ENCODE data around the gene SUN1.
"Not testable (repeated sequence)": the region's sequence is repeated elsewhere in the genome, so short reads cannot be mapped to it uniquely, and the experiment has no call there.

SUN1 gene, protein sequence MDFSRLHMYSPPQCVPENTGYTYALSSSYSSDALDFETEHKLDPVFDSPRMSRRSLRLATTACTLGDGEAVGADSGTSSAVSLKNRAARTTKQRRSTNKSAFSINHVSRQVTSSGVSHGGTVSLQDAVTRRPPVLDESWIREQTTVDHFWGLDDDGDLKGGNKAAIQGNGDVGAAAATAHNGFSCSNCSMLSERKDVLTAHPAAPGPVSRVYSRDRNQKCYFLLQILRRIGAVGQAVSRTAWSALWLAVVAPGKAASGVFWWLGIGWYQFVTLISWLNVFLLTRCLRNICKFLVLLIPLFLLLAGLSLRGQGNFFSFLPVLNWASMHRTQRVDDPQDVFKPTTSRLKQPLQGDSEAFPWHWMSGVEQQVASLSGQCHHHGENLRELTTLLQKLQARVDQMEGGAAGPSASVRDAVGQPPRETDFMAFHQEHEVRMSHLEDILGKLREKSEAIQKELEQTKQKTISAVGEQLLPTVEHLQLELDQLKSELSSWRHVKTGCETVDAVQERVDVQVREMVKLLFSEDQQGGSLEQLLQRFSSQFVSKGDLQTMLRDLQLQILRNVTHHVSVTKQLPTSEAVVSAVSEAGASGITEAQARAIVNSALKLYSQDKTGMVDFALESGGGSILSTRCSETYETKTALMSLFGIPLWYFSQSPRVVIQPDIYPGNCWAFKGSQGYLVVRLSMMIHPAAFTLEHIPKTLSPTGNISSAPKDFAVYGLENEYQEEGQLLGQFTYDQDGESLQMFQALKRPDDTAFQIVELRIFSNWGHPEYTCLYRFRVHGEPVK

GRCh38 chr7:832167-832967 lies at the start of gene SUN1:
SUN1 (plus strand) TSS chr7:832476; CDS start chr7:832525, 49 bp downstream.
- DNase-seq (ENCODE audit: insufficient read length, low spot score): peak; percentile 54
- FAIRE-seq: no peak

DNA sequence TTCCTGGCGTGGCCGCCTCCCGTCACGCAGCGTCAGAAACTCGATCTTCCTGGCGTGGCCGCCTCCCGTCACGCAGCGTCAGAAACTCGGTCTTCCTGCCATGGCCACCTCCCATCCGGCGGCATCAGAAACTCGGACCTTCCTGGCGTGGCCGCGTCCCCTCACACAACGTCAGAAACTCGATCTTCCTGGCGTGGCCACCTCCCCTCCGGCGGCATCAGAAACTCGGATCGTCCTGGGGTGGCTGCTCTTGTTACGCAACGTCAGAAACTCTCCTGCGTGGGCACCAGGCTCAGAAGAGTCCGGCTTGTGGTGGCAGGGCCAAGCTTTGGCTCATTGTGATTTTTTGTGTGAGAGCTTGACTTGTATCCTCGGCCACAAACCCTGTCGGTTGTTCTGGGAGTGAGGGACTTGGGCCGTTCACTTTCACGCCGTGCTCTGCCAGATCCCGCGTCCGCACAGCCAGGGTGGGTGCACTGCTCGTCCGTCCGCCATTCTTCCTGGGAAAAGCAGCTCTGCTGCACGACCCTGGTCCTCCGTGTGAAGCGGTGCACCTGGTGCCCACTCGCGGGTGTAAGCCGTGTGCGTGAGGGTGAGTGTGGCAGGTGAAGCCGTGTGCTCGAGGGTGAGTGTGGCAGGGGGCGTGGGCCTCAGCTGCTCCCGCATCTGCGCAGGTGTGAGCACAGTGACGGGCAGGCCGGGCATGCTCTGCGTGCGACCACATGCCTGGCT lies 49.4 kb upstream of the SUN1 start:
- DNase-seq (ENCODE audit: insufficient read length, low spot score) (no peak), FAIRE-seq (no peak)

- FAIRE-seq: no peak
- no peak for DNase-seq (ENCODE audit: insufficient read length, low spot score)
These were observed 48.5 kb upstream of the SUN1 start for GRCh38 chr7:783556-784490.

GRCh38 chr7:784971-785370 lies 47.3 kb upstream of the SUN1 start:
- DNase-seq (ENCODE audit: insufficient read length, low spot score) (no peak), FAIRE-seq (no peak)

DNA sequence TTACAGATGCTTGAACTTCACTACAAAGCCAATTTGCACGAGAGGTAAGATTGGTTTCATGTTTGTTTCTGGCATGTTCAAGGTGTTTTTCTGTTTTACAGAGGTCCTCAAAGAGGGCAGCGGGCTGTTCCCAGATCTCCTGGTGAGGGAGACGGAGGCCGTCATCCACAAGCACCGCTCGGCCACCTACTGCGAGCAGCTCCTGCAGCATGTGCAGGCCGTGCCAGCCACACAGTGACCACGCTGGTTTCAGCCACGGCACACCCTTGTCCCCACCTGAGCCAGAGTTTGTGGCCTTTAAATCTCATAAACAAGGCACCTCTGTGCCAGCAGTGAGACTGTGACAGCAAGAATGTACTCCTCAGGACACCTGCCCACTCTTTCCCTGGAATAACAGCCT lies 46.9 kb upstream of the SUN1 start:
- no peak for FAIRE-seq
- DNase-seq (ENCODE audit: insufficient read length, low spot score): no peak

GRCh38 chr7:786472-787255 lies 45.6 kb upstream of the SUN1 start:
- FAIRE-seq (peak; percentile 62), DNase-seq (ENCODE audit: insufficient read length, low spot score) (peak; percentile 94)

- DNase-seq (ENCODE audit: insufficient read length, low spot score): no peak
- FAIRE-seq: no peak
These were observed 44.7 kb upstream of the SUN1 start for GRCh38 chr7:787332-788240.

GRCh38 chr7:791519-791918 lies 40.8 kb upstream of the SUN1 start:
- FAIRE-seq (no peak), DNase-seq (ENCODE audit: insufficient read length, low spot score) (no peak)

DNA sequence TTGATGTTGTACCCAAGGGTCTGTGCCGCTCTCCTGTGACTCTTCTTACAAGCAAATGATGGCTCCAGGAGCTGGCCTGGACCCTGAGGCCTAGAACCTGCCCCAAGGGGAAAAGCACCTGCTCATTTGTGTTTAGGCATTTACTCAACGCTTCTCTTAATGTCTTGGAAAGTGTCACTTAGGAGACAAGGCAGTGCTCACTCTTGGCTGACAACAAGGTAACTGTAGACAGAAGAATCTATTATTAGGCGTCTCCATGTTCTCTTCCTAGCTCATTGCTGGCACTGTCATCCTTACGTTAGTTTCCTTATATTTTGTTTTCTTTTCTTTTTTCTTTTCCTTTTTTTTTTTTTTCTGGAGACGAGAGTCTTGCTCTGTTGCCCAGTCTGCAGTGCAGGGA lies 38.1 kb upstream of the SUN1 start:
- DNase-seq (ENCODE audit: insufficient read length, low spot score) (no peak), FAIRE-seq (no peak)

- FAIRE-seq (no peak), DNase-seq (ENCODE audit: insufficient read length, low spot score) (no peak)
These were observed 37.5 kb upstream of the SUN1 start for GRCh38 chr7:794671-795329.

DNA sequence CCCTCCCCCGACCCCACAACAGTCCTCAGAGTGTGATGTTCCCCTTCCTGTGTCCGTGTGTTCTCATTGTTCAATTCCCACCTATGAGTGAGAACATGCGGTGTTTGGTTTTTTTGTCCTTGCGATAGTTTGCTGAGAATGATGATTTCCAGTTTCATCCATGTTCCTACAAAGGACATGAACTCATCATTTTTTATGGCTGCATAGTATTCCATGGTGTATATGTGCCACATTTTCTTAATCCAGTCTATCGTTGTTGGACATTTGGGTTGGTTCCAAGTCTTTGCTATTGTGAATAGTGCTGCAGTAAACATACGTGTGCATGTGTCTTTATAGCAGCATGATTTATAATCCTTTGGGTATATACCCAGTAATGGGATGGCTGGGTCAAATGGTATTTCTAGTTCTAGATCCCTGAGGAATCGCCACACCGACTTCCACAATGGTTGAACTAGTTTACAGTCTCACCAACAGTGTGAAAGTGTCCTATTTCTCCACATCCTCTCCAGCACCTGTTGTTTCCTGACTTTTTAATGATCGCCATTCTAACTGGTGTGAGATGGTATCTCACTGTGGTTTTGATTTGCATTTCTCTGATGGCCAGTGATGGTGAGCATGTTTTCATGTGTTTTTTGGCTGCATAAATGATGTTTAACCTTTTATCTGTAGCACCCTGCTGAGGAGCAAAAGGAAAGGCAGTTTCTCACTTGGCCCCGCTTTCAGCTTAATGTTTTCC lies 35.7 kb upstream of the SUN1 start:
- FAIRE-seq; DNase-seq (ENCODE audit: insufficient read length, low spot score): not testable (repeated sequence)

GRCh38 chr7:798921-799470 lies 33.3 kb upstream of the SUN1 start:
- FAIRE-seq (no peak), DNase-seq (ENCODE audit: insufficient read length, low spot score) (no peak)

GRCh38 chr7:800692-801091 lies 31.6 kb upstream of the SUN1 start:
- DNase-seq (ENCODE audit: insufficient read length, low spot score) (no peak), FAIRE-seq (no peak)

DNA sequence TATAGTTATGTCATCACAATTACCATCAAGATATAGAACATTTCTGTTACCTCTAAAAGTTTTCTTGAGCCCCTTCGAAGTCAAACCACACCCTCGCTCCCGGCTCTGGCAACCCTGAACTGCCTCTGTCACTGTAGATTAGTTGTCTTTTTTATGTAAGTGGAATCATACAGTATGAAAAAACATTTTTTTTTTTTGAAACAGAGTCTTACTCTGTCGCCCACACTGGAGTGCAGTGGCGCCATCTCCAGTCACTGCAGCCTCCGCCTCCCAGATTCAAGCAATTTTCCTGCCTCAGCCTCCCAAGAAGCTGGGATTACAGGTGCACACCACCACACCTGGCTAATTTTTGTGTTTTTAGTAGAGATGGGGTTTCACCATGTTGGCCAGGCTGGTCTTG lies 30.9 kb upstream of the SUN1 start:
- not testable (repeated sequence) for FAIRE-seq; DNase-seq (ENCODE audit: insufficient read length, low spot score)

- no peak for DNase-seq (ENCODE audit: insufficient read length, low spot score)
- no peak for FAIRE-seq
These were observed 30.3 kb upstream of the SUN1 start for GRCh38 chr7:801940-802381.

Data from GM19239 (cell line).